ENCODE data around the gene TSPEAR. TPM values are rescaled to one million over a fixed set of nuclear protein-coding genes. Genes with fewer than 3 reads are reported as not detected.

TSPEAR gene
- total and polyA plus RNA-seq, 10 donors = 0.02 to 0.22 (median 0.03) TPM; not detected in 7

DNA sequence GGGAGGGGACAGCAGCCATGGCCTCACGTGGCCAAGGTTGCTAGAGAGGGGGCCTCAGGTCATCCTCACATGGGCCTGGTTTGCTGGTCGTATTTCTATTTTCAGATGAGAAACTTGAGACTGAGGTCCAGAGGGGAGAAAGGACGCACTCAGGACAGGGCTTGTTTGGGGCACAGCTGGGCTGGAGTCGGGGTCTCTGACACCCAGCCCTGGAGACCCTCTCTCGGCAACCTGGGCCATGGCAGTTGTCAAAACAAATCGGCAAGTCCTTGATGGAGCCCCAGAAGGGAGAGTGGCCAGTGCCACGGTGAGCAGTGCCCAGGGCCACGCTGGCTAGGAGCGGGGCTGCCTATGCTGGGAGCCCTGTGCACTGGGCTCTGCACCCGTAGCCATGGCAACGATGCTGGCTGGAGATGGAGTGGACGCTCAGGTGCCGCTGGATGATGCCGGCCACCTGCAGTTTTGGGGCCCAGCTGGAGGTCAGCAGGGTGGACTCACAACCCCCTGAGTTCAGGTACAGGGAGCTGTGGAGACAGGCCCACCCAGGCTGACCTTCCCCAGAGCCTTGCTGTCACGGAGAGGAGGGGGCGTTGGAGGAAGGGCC, 244.9 kb downstream of the TSPEAR start:
- H3K27ac ChIP-seq = no peak overlapping the region
- 87 to 94% (median 91%) methylated on average over 10 to 16 of the region's 16 CpGs for WGBS, 5 donors
- no peaks in the 10 kb centered on the region for H3K4me1 ChIP-seq
- no peak for TF ChIP-seq POLR2A (IDR thresholded peaks at IDR 0.05)
- TF ChIP-seq POLR2AphosphoS5 (IDR thresholded peaks at IDR 0.05) = no peak
- TF ChIP-seq CTCF (IDR thresholded peaks at IDR 0.05 in 8 of 11, conservative IDR thresholded peaks at IDR 0.05 in 3 of 11) = no peak
- H3K9me3 ChIP-seq = no peaks in the 10 kb centered on the region
- H3K4me3 ChIP-seq = no peak overlapping the region
- no peaks in the 10 kb centered on the region for H3K36me3 ChIP-seq
- intact Hi-C loops (cut with DNase I; ENCODE audit: low total_unique reads) = no loop called here
- peaks cover 0 to 6% (median 0%) of the 10 kb centered on the region in 7 donors for H3K27me3 ChIP-seq (replicated peaks in 1 of 7)
- DNase-seq = no peak

DNA sequence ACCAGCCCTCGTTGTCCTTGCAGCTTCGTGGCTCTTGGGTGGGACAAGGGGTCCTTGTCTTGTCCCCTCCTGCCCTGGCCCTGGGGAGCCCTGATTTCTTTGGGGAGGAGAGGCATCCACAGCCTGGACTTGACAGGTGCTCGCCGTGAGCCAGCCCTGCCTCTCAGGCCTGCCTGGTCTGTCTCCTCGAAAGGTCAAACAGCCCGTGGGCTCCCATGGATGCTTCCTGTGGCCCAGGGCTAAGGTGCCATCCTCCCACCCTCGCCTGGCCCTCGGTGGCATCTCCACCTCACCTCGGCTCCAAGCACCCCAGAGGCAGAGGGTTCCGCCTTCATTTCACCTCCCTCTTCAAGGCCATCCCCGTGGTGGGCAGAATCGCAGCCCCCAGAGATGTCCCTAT, 247.0 kb downstream of the TSPEAR start:
- 81 to 88% (median 83%) methylated on average over 12 of the region's 12 CpGs for WGBS, 5 donors
- H3K27me3 ChIP-seq (replicated peaks in 1 of 7) = peaks cover 0 to 6% (median 0%) of the 10 kb centered on the region in 7 donors

DNA sequence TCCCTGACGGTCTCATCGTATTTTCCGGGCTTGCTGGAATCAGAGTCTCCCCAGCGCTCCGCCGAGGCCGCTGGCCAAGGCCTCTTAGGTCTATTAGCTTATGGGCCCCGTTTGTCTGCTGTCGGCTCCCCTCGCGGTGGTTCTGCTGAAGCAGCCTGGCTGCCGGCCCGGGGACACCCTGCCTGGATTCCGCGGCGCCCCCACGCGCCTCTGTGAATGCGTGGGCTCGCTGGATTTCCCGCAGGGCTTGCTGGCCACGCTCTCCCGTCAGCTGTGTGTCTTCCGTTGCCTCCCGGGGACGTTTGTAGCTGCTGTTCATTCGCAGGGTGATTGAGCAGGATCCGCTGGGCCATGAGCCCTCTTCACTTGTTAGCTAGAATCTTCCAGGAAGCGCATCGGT, 247.6 kb downstream of the TSPEAR start:
- H3K36me3 ChIP-seq = no peaks in the 10 kb centered on the region
- no peak overlapping the region for H3K4me3 ChIP-seq
- intact Hi-C loops (cut with DNase I; ENCODE audit: low total_unique reads) = no loop called here
- 67 to 80% (median 72%) methylated on average over 27 to 30 of the region's 30 CpGs for WGBS, 5 donors
- peaks cover 0 to 6% (median 0%) of the 10 kb centered on the region in 7 donors for H3K27me3 ChIP-seq (replicated peaks in 1 of 7)
- H3K4me1 ChIP-seq = no peaks in the 10 kb centered on the region
- no peaks in the 10 kb centered on the region for H3K9me3 ChIP-seq
- peak; percentile 39 for DNase-seq
- TF ChIP-seq POLR2A (IDR thresholded peaks at IDR 0.05) = no peak
- TF ChIP-seq POLR2AphosphoS5 (IDR thresholded peaks at IDR 0.05) = peak in 1 of 3 donors; percentile 12
- no peak for TF ChIP-seq CTCF (IDR thresholded peaks at IDR 0.05 in 8 of 11, conservative IDR thresholded peaks at IDR 0.05 in 3 of 11)
- H3K27ac ChIP-seq = no peak overlapping the region

More for the DNA sequence above, 247.0 kb downstream of the TSPEAR start:
- TF ChIP-seq CTCF (IDR thresholded peaks at IDR 0.05 in 8 of 11, conservative IDR thresholded peaks at IDR 0.05 in 3 of 11) = no peak
- no peak for TF ChIP-seq POLR2AphosphoS5 (IDR thresholded peaks at IDR 0.05)
- TF ChIP-seq POLR2A (IDR thresholded peaks at IDR 0.05) = no peak
- no peaks in the 10 kb centered on the region for H3K36me3 ChIP-seq
- no peaks in the 10 kb centered on the region for H3K9me3 ChIP-seq
- H3K4me1 ChIP-seq = no peaks in the 10 kb centered on the region
- no peak overlapping the region for H3K4me3 ChIP-seq
- H3K27ac ChIP-seq = no peak overlapping the region
- intact Hi-C loops (cut with DNase I; ENCODE audit: low total_unique reads) = no loop called here
- DNase-seq = no peak

GRCh38 chr21:44462834-44463200, 248.6 kb downstream of the TSPEAR start:
- no peaks in the 10 kb centered on the region for H3K9me3 ChIP-seq
- H3K4me3 ChIP-seq = no peak overlapping the region
- TF ChIP-seq POLR2AphosphoS5 (IDR thresholded peaks at IDR 0.05) (no peak), POLR2A (IDR thresholded peaks at IDR 0.05) (no peak), CTCF (IDR thresholded peaks at IDR 0.05 in 8 of 11, conservative IDR thresholded peaks at IDR 0.05 in 3 of 11) (no peak)
- intact Hi-C loops (cut with DNase I; ENCODE audit: low total_unique reads) = no loop called here
- H3K4me1 ChIP-seq = no peaks in the 10 kb centered on the region
- H3K27ac ChIP-seq = no peak overlapping the region
- 79 to 96% (median 90%) methylated on average over 11 of the region's 11 CpGs for WGBS, 5 donors
- no peaks in the 10 kb centered on the region for H3K36me3 ChIP-seq
- no peak for DNase-seq
- H3K27me3 ChIP-seq (replicated peaks in 1 of 7) = peaks cover 0 to 5% (median 0%) of the 10 kb centered on the region in 7 donors

Measured in spleen (tissue), 11 donors.